Activated CD4-positive, CD25-positive, alpha-beta regulatory T cell (primary cell): ENCODE data around the gene EP400.

Experiments
- DNase-seq, 4 experiments: peaks; one replicate each; lab custom pipeline; 2025; lab: John Stamatoyannopoulos, UW

EP400 gene

GRCh38 chr12:132123970-132124765 is 174.4 kb downstream of the EP400 start:
- DNase-seq = no peak

- no peak for DNase-seq
Measured at GRCh38 chr12:132124766-132125425, 175.2 kb downstream of the EP400 start.

- no peak for DNase-seq
Measured at GRCh38 chr12:132125736-132126135, 176.0 kb downstream of the EP400 start.

- no peak for DNase-seq
Measured at GRCh38 chr12:132127041-132127440, 177.3 kb downstream of the EP400 start.

- DNase-seq = no peak
Measured at GRCh38 chr12:132129007-132129406, 179.3 kb downstream of the EP400 start.

- DNase-seq = no peak
Measured at GRCh38 chr12:132130690-132131089, 180.9 kb downstream of the EP400 start.
